ENCODE results near the gene ANKRD40CL.

The ANKRD40CL gene

DNA sequence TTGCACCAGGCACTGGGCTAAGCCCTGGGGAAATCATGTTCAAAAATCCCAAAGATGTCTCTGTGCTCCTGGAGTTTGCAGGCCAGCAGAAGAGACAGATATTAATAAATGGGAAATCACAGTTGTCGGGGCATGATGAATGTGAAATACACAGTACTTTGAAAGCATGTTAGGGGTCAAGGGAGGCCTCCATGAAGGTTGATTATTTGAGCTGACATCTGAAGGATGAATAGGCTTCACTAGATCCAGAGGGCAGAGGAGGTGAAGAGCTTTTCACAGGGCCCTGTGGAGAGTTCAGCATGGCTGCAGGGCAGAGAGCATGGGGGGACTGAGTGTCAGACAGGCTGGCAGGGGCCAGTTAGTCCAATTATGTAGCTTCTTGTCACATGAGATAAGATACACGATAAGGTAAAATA, 2.6 kb downstream of the ANKRD40CL start:
- no peak overlapping the region for H3K4me3 ChIP-seq (replicated peaks; ENCODE audit: low read depth, low read length)
- TF ChIP-seq, protein P1, sequence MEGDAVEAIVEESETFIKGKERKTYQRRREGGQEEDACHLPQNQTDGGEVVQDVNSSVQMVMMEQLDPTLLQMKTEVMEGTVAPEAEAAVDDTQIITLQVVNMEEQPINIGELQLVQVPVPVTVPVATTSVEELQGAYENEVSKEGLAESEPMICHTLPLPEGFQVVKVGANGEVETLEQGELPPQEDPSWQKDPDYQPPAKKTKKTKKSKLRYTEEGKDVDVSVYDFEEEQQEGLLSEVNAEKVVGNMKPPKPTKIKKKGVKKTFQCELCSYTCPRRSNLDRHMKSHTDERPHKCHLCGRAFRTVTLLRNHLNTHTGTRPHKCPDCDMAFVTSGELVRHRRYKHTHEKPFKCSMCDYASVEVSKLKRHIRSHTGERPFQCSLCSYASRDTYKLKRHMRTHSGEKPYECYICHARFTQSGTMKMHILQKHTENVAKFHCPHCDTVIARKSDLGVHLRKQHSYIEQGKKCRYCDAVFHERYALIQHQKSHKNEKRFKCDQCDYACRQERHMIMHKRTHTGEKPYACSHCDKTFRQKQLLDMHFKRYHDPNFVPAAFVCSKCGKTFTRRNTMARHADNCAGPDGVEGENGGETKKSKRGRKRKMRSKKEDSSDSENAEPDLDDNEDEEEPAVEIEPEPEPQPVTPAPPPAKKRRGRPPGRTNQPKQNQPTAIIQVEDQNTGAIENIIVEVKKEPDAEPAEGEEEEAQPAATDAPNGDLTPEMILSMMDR (IDR thresholded peaks at IDR 0.05; ENCODE audit: low read depth, low read length, missing control alignments), result no peak
- DNase-seq (ENCODE audit: extremely low read depth, low read depth), result no peak

DNA sequence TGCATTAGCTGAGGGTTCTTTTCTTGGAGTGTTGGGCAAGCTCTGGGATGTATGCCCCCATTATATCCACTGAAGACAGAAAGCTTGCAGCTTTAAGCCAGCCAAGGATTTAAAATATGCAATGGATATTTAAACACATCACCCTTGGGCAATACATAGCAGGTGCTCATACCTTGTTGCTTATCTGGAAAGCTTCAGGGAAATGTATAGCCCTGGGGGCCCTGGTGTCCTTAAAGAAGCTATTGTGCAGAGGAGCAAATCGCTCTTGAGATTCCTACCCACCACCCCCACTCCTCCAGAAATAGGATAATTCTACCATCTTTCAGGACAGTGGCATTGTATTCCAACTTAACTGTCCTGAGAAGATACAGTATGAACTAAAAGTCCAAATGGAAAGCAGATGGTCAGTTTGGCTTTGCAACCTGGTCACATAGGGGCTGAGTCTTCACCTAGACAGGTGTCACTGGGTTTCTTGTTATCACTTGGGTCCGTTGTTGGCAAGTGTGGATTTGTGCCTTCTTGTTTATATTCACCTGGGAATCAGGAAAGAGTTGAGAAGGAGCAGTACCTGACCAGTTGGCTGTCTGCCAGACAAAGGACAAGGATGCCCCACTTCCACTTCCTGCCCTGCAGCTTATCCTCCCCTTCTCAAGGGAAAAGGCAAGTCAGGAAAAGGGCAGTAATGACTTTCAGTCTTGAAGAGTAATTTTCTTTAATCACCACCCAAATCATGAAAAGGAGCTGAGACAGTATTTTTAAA, 3.4 kb downstream of the ANKRD40CL start:
- H3K4me3 ChIP-seq (replicated peaks; ENCODE audit: low read depth, low read length), result no peak overlapping the region
- TF ChIP-seq, protein P1 (IDR thresholded peaks at IDR 0.05; ENCODE audit: low read depth, low read length, missing control alignments), result no peak
- no peak for DNase-seq (ENCODE audit: extremely low read depth, low read depth)

DNA sequence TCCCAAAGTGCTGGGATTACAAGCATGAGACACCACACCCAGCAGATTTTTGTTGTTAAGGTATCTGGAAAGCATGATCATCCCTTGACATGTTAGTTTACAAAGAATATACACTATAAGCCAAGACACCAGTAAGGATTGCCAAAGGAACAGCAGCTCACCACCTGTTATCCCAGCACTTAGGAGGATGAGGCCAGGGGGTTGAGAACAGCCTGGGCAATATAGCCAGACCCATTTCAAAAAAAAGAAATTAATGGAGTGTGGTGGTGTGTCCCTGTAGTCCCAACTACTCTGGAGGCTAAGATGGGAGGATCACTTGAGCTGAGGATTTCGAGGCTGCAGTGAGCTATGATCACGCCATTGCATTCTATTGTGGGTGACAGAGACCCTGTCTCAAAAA, 5.1 kb downstream of the ANKRD40CL start:
- TF ChIP-seq, protein P1 (IDR thresholded peaks at IDR 0.05; ENCODE audit: low read depth, low read length, missing control alignments), result no peak
- no peak for DNase-seq (ENCODE audit: extremely low read depth, low read depth)
- H3K4me3 ChIP-seq (replicated peaks; ENCODE audit: low read depth, low read length), result no peak overlapping the region

DNA sequence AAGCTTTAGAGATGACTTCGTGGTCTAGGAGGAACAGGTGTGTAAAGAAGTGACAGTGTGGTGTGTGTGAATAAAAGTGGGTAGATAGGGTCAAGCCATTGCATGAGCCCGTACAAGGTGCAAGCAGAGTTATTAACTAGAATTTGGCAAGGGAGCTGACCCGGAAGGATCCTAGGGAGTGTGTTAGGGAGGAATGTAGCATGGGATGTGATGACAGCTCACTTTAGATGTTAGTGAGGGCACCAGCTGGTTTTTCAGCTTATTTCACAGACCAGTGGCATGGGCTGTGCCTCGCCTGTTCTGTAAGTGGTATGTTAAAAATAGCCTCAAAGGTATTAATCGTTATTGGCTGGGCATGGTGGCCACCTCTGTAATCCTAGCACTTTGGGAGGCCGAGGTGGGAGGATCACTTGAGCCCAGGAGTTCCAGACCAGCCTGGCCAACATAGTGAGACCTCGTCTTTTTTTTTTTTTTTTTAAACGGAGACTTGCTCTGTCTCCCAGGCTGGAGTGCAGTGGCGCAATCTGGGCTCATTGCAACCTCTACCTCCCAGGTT, 8.3 kb downstream of the ANKRD40CL start:
- no peak for DNase-seq (ENCODE audit: extremely low read depth, low read depth)
- no peak overlapping the region for H3K4me3 ChIP-seq (replicated peaks; ENCODE audit: low read depth, low read length)
- TF ChIP-seq, protein P1 (IDR thresholded peaks at IDR 0.05; ENCODE audit: low read depth, low read length, missing control alignments), result no peak

DNA sequence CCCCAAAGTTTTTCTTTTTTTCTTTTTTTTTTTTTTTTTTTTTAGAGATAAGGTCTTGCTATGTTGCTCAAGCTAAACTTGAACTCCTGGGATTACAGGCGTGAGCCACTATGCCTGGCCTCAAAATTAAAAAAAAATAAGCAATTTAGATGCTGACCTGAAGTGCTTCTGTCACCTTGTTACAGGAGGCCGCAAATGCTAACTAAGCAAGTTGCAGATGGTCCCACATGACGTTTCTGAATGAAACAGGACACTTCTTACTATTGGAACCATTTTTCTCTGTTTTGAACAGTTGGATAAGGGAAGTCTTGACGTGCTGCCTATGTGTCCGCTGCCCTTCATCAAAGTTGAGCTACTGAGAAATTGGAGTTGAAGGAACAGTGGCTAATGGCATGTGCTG, 8.8 kb downstream of the ANKRD40CL start:
- H3K4me3 ChIP-seq (replicated peaks; ENCODE audit: low read depth, low read length), result no peak overlapping the region
- no peak for DNase-seq (ENCODE audit: extremely low read depth, low read depth)
- TF ChIP-seq, protein P1 (IDR thresholded peaks at IDR 0.05; ENCODE audit: low read depth, low read length, missing control alignments), result no peak

DNA sequence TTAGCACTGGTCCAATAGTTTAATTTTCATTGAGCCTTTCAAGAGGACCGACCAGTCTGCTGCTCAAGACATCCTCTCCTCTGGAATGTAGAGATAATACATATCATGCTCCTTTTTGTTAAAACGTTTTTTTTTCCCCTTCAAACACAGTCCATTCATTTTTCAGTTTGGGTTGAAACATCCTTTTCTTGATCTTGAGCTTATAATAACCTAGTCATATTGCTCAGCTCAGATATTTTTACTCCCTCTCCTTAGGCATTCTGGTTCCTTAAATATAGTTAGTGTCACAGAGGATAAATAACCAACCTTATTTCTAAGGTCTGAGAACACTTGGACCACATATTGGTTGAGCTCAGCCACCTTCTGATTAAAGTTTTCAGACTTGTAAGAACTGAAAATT, 12.8 kb downstream of the ANKRD40CL start:
- no peak for DNase-seq (ENCODE audit: extremely low read depth, low read depth)
- no peak overlapping the region for H3K4me3 ChIP-seq (replicated peaks; ENCODE audit: low read depth, low read length)
- TF ChIP-seq, protein P1 (IDR thresholded peaks at IDR 0.05; ENCODE audit: low read depth, low read length, missing control alignments), result no peak

Data from HFF-Myc (cell line).